Activated T-helper 1 cell treated with anti-CD3 and anti-CD28 coated beads, Interleukin-2, amount 50 U/mL, for 16 hours (primary cell): ENCODE measurements around the gene ZFP14.
"Not testable (repeated sequence)": the region's sequence is repeated elsewhere in the genome, so short reads cannot be mapped to it uniquely, and the experiment has no call there.

Experiments
- DNase-seq, 2 donors: peaks; one replicate each; pipeline ENCODE4 v3.0.0-alpha.2; 2020; ENCODE audit warnings: low read depth in 1 of 2, low spot score in 1 of 2

ZFP14 gene

GRCh38 chr19:36331353-36332228 is 47.4 kb downstream of the ZFP14 start:
- peak; percentile 15 to 25 for DNase-seq

- DNase-seq = no peak
Observed at GRCh38 chr19:36330216-36330615, 48.8 kb downstream of the ZFP14 start.

GRCh38 chr19:36329534-36329933 is 49.5 kb downstream of the ZFP14 start:
- DNase-seq = not testable (repeated sequence)

GRCh38 chr19:36326649-36327048 is 52.4 kb downstream of the ZFP14 start:
- DNase-seq = not testable (repeated sequence)

GRCh38 chr19:36315164-36315563 is 63.8 kb downstream of the ZFP14 start:
- not testable (repeated sequence) for DNase-seq

GRCh38 chr19:36314053-36314452 is 64.9 kb downstream of the ZFP14 start:
- DNase-seq = not testable (repeated sequence)

GRCh38 chr19:36311098-36311760 is 67.8 kb downstream of the ZFP14 start:
- DNase-seq = not testable (repeated sequence)

GRCh38 chr19:36310416-36310990 is 68.5 kb downstream of the ZFP14 start:
- DNase-seq = not testable (repeated sequence)

- DNase-seq = not testable (repeated sequence)
Observed at GRCh38 chr19:36309759-36310158, 69.2 kb downstream of the ZFP14 start.

- DNase-seq = not testable (repeated sequence)
Observed at GRCh38 chr19:36309309-36309708, 69.7 kb downstream of the ZFP14 start.

- not testable (repeated sequence) for DNase-seq
Observed at GRCh38 chr19:36292317-36292716, 86.7 kb downstream of the ZFP14 start.
